ENCODE data around the gene MYO18B. TPM values are rescaled to one million over a fixed set of nuclear protein-coding genes. Genes with fewer than 3 reads are reported as not detected.

MYO18B gene
- total and polyA plus RNA-seq, 2 donors (not counting 3 experiments of a cell fraction or from before 2014, with no cell fraction given) = 0.01 TPM; not detected in 1

DNA sequence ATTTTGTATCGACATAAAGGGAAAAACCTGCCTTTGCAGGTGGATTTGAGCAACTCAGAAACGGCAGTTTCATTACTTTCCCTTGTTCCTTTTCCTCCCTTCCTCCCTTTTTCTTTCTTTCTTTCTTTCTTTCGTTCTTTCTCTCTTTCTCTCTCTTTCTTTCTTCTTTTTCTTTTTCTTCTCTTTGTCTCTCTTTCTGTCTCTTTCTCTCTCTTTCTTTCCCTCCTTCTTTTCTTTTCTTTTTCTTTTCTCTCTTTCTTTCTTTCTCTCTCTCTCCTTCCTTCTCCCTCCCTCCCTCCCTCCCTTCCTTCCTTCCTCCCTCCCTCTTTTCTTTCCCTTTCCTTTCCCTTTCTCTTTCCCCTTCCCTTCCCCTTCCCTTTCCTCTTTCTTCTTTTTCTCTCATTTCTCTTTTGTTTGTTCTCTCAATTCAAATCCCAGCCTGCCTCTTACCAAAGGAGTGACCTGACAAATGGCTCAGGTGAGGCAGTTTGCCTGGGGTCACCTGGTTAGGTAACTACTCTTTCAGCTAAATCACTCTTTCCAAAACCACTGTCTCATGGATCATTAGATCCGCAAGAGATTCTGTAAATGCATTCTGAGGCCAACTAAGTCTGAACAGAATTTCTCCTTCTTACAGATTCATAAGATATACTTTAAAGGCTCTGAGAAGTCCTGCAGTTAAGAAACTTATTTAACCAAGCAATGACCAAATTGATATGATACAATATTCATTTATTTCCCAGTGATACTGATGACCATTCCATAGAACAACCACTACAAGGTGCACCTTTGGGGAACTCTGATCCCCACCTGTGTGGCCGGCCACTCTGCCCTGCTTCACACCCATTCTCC is 75.3 kb downstream of the MYO18B start:
- ChIA-PET CTCF (no interaction called here), POLR2A (no interaction called here)
- no peaks in the 10 kb centered on the region for H3K36me3 ChIP-seq (ENCODE audit: control insufficient read depth in 2 of 2, extremely low read depth in 1 of 2, insufficient read depth in 2 of 2, low read length in 2 of 2)
- intact Hi-C loops (cut with micrococcal nuclease) = no loop called here
- no peaks in the 10 kb centered on the region for H3K9me1 ChIP-seq (replicated peaks; ENCODE audit: control insufficient read depth, extremely low read depth, insufficient read depth, low read length)
- H3K9ac ChIP-seq (replicated peaks; ENCODE audit: extremely low read depth, insufficient read depth, low read length) = no peak overlapping the region
- no TSS peak for BruUV-seq (replicated peaks)
- H3K27ac ChIP-seq (ENCODE audit: insufficient read depth, low read depth, low read length) = no peak overlapping the region
- TF ChIP-seq POLR2AphosphoS5 (IDR thresholded peaks at IDR 0.05; ENCODE audit: insufficient read depth, low read depth, low read length) = no peak
- TF ChIP-seq, protein P1, sequence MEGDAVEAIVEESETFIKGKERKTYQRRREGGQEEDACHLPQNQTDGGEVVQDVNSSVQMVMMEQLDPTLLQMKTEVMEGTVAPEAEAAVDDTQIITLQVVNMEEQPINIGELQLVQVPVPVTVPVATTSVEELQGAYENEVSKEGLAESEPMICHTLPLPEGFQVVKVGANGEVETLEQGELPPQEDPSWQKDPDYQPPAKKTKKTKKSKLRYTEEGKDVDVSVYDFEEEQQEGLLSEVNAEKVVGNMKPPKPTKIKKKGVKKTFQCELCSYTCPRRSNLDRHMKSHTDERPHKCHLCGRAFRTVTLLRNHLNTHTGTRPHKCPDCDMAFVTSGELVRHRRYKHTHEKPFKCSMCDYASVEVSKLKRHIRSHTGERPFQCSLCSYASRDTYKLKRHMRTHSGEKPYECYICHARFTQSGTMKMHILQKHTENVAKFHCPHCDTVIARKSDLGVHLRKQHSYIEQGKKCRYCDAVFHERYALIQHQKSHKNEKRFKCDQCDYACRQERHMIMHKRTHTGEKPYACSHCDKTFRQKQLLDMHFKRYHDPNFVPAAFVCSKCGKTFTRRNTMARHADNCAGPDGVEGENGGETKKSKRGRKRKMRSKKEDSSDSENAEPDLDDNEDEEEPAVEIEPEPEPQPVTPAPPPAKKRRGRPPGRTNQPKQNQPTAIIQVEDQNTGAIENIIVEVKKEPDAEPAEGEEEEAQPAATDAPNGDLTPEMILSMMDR (IDR thresholded peaks at IDR 0.05; ENCODE audit: extremely low read depth in 1 of 2, insufficient read depth in 1 of 2, low read depth in 1 of 2, low read length in 2 of 2) = no peak
- TF ChIP-seq JUN (IDR thresholded peaks at IDR 0.05; ENCODE audit: borderline replicate concordance, insufficient read depth, insufficient read length, low read depth) = no peak
- no peak for TF ChIP-seq FOS (IDR thresholded peaks at IDR 0.05; ENCODE audit: borderline replicate concordance, insufficient read depth, low read length)
- TF ChIP-seq GATA2 (IDR thresholded peaks at IDR 0.05; ENCODE audit: insufficient read depth, insufficient read length, low read depth, low read length) = no peak
- TF ChIP-seq EZH2 (IDR thresholded peaks at IDR 0.05; ENCODE audit: borderline replicate concordance, low read depth, low read length, severe bottlenecking) = no peak
- TF ChIP-seq, protein P2, sequence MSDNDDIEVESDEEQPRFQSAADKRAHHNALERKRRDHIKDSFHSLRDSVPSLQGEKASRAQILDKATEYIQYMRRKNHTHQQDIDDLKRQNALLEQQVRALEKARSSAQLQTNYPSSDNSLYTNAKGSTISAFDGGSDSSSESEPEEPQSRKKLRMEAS (IDR thresholded peaks at IDR 0.05; ENCODE audit: insufficient read depth, insufficient read length) = no peak
- TF ChIP-seq MYC (IDR thresholded peaks at IDR 0.05; ENCODE audit: low read depth, low read length) = no peak
- no peak for TF ChIP-seq POLR2A (IDR thresholded peaks at IDR 0.05; ENCODE audit: low read depth, low read length)
- H3K9me3 ChIP-seq (replicated peaks; ENCODE audit: control insufficient read depth, insufficient read depth, low read length) = no peaks in the 10 kb centered on the region
- no peaks in the 10 kb centered on the region for H3K4me1 ChIP-seq (ENCODE audit: control insufficient read depth, extremely low read depth, insufficient read depth, low read length)
- no peak overlapping the region for H2AFZ ChIP-seq (ENCODE audit: low read depth, low read length)
- DNase-seq (ENCODE audit: low read depth, low spot score) = no peak
- no peaks in the 10 kb centered on the region for H3K79me2 ChIP-seq (ENCODE audit: control insufficient read depth, insufficient read depth, low read length)
- H3K4me2 ChIP-seq (ENCODE audit: insufficient read depth, low read length) = no peak overlapping the region
- no peaks in the 10 kb centered on the region for H4K20me1 ChIP-seq (replicated peaks; ENCODE audit: control insufficient read depth, extremely low read depth, insufficient read depth, low read length)
- dilution Hi-C loops (cut with MboI; ENCODE audit: extremely low pct_ligation_motif_present, low sequenced_read_pairs) = no loop called here
- H3K27me3 ChIP-seq (ENCODE audit: control insufficient read depth in 2 of 2, insufficient read depth in 2 of 2, low read length in 2 of 2) = no peaks in the 10 kb centered on the region
- no peak overlapping the region for H3K4me3 ChIP-seq (replicated peaks in 1 of 3; ENCODE audit: insufficient read depth in 1 of 3, low read depth in 1 of 3, low read length in 3 of 3)
- FAIRE-seq = no peak

Data from endothelial cell of umbilical vein (primary cell).